Sigmoid colon (tissue), 7 donors: ENCODE measurements around the gene RING1. TPM values are rescaled to one million over a fixed set of nuclear protein-coding genes. Genes with fewer than 3 reads are reported as not detected.
A peak's percentile ranks its signal among the peaks of the same experiment; 100 is the strongest.

Experiments
- DNase-seq: peaks from one replicate; pipeline ENCODE4 v3.0.0-alpha.2; 2019
- H3K27ac ChIP-seq, 4 donors: fragments of 200-600 bp; sonication (generic); one replicate each; pipeline ENCODE4 v1.5.1; 2016 to 2019; ENCODE audit warnings: mild to moderate bottlenecking in 1 of 4
- H3K27me3 ChIP-seq, 3 donors: fragments of 200-600 bp; sonication (generic); one replicate each; pipeline ENCODE4 v1.5.1; 2019; ENCODE audit warnings: mild to moderate bottlenecking in 1 of 3
- H3K36me3 ChIP-seq, 4 donors: fragments of 200-600 bp; sonication (generic); one replicate each; pipeline ENCODE4 v1.5.1; 2016 to 2019
- H3K4me1 ChIP-seq, 4 donors: fragments of 200-600 bp; sonication (generic); one replicate each; pipeline ENCODE4 v1.5.1; 2017 to 2019
- H3K4me3 ChIP-seq, 4 donors: fragments of 200-600 bp; sonication (generic); one replicate each; pipeline ENCODE4 v1.5.1; 2017 to 2019; ENCODE audit warnings: mild to moderate bottlenecking in 2 of 4, moderate library complexity in 1 of 4
- H3K9me3 ChIP-seq, 4 donors: fragments of 200-600 bp in 3 of 4; sonication (generic) in 3 of 4; one replicate each; pipeline versions ENCODE4 v1.5.1 to v1.6.1; 2013 to 2019
- EP300 ChIP-seq, 4 donors: sonication (generic); formaldehyde crosslinking; IDR thresholded peaks; one replicate each; pipeline ENCODE4 v1.6.1; 2017; ENCODE audit warnings: antibody characterized with exemption in 4 of 4
- POLR2A ChIP-seq, 2 donors: fragments of 450-650 bp; IDR thresholded peaks; one replicate each; pipeline ENCODE4 v1.6.1; 2016; ENCODE audit warnings: antibody characterized with exemption in 2 of 2, mild to moderate bottlenecking in 2 of 2, moderate library complexity in 2 of 2
- POLR2AphosphoS5 ChIP-seq, 4 donors: sonication (generic); formaldehyde crosslinking; IDR thresholded peaks; one replicate each; pipeline ENCODE4 v1.6.1; 2017; ENCODE audit warnings: antibody characterized with exemption in 4 of 4
- WGBS, 2 donors: extraction: QIAGEN DNeasy Blood & Tissue Kit; methylation state at CpG; one replicate each; pipeline ENCODE4 v1.1.7; 2013; 5-methylcytosine and 5-hydroxymethylcytosine counted together
- intact Hi-C: fragments of 100-400 bp; cut with DNase I; formaldehyde crosslinking; loops from one replicate; pipeline ENCODE4 v1.15.1; 2023
- polyA plus RNA-seq, 3 donors: library from polyadenylated mRNA; stranded (reverse); fragments of 200-250 nt; gene quantifications; one replicate each; pipeline ENCODE4 v1.2.3, GENCODE V29; 2013
- total RNA-seq, 4 donors: library from RNA; depleted of rRNA; stranded (reverse); fragments of >200 nt; gene quantifications; one replicate each; pipeline ENCODE4 v1.1.0, GENCODE V29; 2016
- TF ChIP-seq, protein P1 (sequence below), 4 experiments: fragments of 450-650 bp in 3 of 4; fragments of 200-600 bp in 1 of 4; IDR thresholded peaks; one replicate each; pipeline ENCODE4 v1.5.1; 2016 to 2019; ENCODE audit warnings: antibody characterized with exemption in 4 of 4, mild to moderate bottlenecking in 3 of 4, moderate library complexity in 2 of 4
- donor health status: healthy with polysubstance abuse.
- donor health status: Bipolar disorder and iron deficiency.
- donor health status: healthy.

RING1 gene
- total and polyA plus RNA-seq, 7 donors: 13.2 to 36.0 (median 18.1) TPM

DNA sequence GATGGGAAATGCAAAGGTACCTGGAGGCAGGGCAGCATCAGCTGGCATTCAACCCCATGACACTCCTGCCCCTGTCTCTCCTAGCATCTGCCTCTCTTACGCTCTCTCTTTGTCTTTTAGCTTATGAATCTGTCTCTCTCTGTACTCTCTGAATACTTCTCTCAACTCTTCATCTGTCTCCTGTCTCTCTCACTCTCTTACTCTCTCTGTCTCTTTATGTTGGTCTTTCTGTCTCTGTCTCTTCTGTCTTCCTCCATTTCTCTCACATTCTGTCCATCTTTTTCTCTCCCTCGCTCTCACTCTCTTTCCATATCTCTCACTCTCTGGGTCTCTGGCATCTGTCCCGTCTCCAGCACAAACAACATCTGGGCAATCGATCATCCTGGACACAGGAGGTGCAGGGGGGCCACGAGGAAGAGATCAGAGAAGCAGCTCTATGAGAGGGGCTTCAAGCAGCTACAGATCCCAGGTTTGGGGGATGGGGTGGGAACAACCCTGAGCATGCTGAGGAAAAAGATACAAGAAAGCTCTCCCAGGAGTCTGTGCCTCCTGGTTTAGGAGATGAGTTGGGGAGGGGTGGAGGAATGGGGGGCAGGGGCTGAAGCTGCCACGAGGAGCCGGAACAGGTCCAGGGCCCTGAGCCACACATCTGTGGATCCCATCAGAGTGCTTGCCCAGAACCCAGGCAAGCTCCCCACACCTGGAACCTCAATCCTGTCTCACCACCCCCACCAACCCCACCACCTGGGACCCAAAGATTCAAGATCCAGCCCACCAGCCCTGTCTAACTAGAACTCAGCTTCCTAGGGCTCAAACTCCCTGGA lies 18.5 kb upstream of the RING1 start:
- 67 to 72% methylated on average over 7 of the region's 7 CpGs for WGBS, 2 donors
- H3K27me3 ChIP-seq: peaks cover 0 to 18% (median 13%) of the 10 kb centered on the region in 3 donors
- no peaks in the 10 kb centered on the region for H3K9me3 ChIP-seq
- peaks cover 0 to 7% (median 4%) of the 10 kb centered on the region in 4 donors for H3K36me3 ChIP-seq
- DNase-seq: no peak
- H3K4me1 ChIP-seq: peaks cover 0 to 18% (median 17%) of the 10 kb centered on the region in 4 donors
- intact Hi-C loops: no loop called here
- H3K4me3 ChIP-seq: no peak overlapping the region
- no peak overlapping the region for H3K27ac ChIP-seq
- TF ChIP-seq, protein P1, sequence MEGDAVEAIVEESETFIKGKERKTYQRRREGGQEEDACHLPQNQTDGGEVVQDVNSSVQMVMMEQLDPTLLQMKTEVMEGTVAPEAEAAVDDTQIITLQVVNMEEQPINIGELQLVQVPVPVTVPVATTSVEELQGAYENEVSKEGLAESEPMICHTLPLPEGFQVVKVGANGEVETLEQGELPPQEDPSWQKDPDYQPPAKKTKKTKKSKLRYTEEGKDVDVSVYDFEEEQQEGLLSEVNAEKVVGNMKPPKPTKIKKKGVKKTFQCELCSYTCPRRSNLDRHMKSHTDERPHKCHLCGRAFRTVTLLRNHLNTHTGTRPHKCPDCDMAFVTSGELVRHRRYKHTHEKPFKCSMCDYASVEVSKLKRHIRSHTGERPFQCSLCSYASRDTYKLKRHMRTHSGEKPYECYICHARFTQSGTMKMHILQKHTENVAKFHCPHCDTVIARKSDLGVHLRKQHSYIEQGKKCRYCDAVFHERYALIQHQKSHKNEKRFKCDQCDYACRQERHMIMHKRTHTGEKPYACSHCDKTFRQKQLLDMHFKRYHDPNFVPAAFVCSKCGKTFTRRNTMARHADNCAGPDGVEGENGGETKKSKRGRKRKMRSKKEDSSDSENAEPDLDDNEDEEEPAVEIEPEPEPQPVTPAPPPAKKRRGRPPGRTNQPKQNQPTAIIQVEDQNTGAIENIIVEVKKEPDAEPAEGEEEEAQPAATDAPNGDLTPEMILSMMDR (IDR thresholded peaks at IDR 0.05): no peak
- TF ChIP-seq EP300 (IDR thresholded peaks at IDR 0.05) (no peak), POLR2A (IDR thresholded peaks at IDR 0.05) (no peak), POLR2AphosphoS5 (IDR thresholded peaks at IDR 0.05) (no peak)

DNA sequence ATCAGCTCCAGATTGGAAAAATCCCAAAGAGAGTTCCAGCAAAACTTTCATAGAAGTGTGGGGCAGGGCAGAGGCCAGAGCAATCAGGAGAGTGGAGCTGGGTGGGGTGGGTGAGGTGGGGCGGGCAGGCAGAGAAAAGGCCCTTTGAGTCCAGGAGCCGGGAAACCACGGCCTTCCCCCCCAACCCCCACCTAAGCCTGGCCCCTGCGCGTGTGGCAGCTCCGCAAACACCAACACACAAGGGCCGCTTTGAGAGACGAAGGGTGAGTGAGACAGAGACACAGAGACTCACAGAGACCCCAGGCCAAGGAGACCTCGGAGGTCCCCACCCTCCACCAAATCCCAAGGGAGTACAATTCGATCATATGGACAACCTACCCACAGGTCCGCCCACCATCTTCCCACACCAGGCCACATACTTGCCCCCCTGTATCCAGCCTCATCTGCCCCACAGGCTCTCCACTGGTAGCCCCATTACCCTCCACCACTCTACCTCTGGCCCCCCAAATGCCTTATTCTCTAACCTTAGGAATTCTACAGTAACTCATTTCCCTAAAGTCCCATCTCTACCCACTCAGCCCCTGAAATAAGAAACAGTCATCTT lies 17.7 kb upstream of the RING1 start:
- intact Hi-C loops: no loop called here
- no peak for DNase-seq

DNA sequence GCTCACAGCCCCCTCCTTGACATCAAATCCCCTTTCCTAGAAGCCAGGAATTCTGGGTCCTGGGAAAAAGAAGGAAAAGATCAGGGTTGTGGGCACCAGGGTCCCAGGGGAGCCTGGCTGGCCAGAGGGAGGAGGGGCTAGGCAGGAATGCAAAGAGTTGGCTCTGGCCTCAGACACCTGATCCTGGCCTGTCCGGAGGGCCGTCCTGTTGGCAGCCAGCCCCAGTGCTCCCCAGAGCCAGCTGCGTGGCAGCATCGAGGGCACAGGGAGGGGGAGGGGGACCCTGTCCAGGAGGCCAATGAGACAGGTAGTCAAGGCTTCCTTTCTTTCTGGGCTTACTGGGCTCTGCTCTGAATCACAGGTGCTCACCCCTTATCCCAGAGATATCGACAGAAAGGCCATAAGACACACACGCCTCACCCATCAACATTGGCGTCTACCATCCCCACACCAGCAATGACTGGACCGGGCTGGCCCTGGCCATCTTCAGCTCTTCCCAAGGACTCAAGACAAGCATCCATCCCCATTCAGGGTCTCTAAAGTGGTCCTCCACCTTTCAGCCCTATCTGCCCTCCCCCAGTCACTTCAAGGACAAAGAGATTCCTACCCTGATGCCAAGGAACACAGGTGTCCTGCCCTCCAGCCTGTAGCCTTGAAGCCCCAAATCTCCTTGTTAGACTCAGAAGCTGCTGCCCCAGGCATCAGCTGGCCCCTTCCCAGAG lies 16.8 kb upstream of the RING1 start:
- H3K27ac ChIP-seq: no peak overlapping the region

More for the DNA sequence above, 17.7 kb upstream of the RING1 start:
- peaks cover 0 to 15% (median 12%) of the 10 kb centered on the region in 4 donors for H3K36me3 ChIP-seq
- H3K9me3 ChIP-seq: no peaks in the 10 kb centered on the region
- TF ChIP-seq EP300 (IDR thresholded peaks at IDR 0.05) (no peak), POLR2A (IDR thresholded peaks at IDR 0.05) (no peak), POLR2AphosphoS5 (IDR thresholded peaks at IDR 0.05) (no peak)
- TF ChIP-seq, protein P1 (IDR thresholded peaks at IDR 0.05): no peak
- peaks cover 0 to 18% (median 17%) of the 10 kb centered on the region in 4 donors for H3K4me1 ChIP-seq
- no peak overlapping the region for H3K4me3 ChIP-seq
- 70 to 80% methylated on average over 11 of the region's 11 CpGs for WGBS, 2 donors
- no peak overlapping the region for H3K27ac ChIP-seq
- H3K27me3 ChIP-seq: peaks cover 0 to 18% (median 13%) of the 10 kb centered on the region in 3 donors

DNA sequence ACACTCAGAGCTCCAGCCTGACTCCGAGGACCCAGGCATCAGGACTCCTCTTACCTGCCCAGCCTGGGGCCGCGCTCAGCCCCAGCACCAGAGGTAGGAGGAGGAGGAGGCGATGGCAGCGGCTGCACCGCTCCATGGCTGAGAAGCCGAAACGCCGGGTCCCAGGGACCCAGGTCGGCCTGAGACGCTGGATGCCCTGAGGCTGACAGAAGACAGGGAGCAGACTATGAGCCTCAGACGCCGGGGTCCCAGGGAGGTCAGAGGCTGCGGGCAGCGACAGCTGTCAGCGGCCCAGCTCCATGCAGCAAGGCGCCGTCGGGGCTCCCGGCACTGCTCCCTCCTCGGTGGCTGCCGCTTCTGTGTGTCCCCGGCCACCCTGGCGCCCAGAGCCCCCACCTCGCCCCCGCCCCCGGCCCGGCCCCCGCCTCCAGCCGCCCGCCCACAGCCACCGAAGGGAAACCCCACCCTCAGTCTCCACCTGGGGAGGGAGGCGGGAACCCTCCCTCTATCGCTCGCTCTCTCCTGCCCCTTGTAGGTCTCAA lies 16.1 kb upstream of the RING1 start, which contains the start of gene COL11A2:
TSS of gene COL11A2 (minus strand) at position 363 of the 542 bp plus-strand sequence. CDS start at position 136, 227 bp downstream.
- no peak for DNase-seq
- WGBS, 2 donors: 5 to 6% methylated on average over 35 of the region's 35 CpGs

More for the DNA sequence above, 16.8 kb upstream of the RING1 start:
- H3K4me1 ChIP-seq: peaks cover 0 to 18% (median 17%) of the 10 kb centered on the region in 4 donors
- no peak overlapping the region for H3K4me3 ChIP-seq
- 24 to 57% methylated on average over 8 of the region's 8 CpGs for WGBS, 2 donors
- no peaks in the 10 kb centered on the region for H3K9me3 ChIP-seq
- no peak for DNase-seq
- TF ChIP-seq, protein P1 (IDR thresholded peaks at IDR 0.05): no peak
- TF ChIP-seq POLR2A (IDR thresholded peaks at IDR 0.05) (no peak), POLR2AphosphoS5 (IDR thresholded peaks at IDR 0.05) (no peak), EP300 (IDR thresholded peaks at IDR 0.05) (no peak)
- peaks cover 0 to 18% (median 13%) of the 10 kb centered on the region in 3 donors for H3K27me3 ChIP-seq
- H3K36me3 ChIP-seq: peaks cover 4 to 24% (median 18%) of the 10 kb centered on the region in 4 donors
- intact Hi-C loops: no loop called here

More for the DNA sequence above, 16.1 kb upstream of the RING1 start, which contains the start of gene COL11A2:
- peak within 1 kb of the TSS in 3 of 4 donors; percentile 40 to 43 (median 40) for H3K4me3 ChIP-seq
- H3K36me3 ChIP-seq: peaks cover 10 to 30% (median 25%) of the 10 kb centered on the region in 4 donors
- peak within 1 kb of the TSS; percentile 22 to 67 (median 60) for H3K27ac ChIP-seq
- peaks cover 0 to 19% (median 17%) of the 10 kb centered on the region in 4 donors for H3K4me1 ChIP-seq
- no peaks in the 10 kb centered on the region for H3K9me3 ChIP-seq
- TF ChIP-seq POLR2AphosphoS5 (IDR thresholded peaks at IDR 0.05): no peak
- TF ChIP-seq, protein P1 (IDR thresholded peaks at IDR 0.05): no peak
- no peak for TF ChIP-seq POLR2A (IDR thresholded peaks at IDR 0.05)
- peaks cover 0 to 18% (median 13%) of the 10 kb centered on the region in 3 donors for H3K27me3 ChIP-seq
- intact Hi-C loops: no loop called here
